Endothelial cell of umbilical vein (primary cell): ENCODE measurements around the gene MCCD1. TPM values are rescaled to one million over a fixed set of nuclear protein-coding genes. Genes with fewer than 3 reads are reported as not detected.

Source experiments
- BruUV-seq: library from RNA; stranded (reverse); fragments of 400-500 nt; replicated peaks from 2 replicates; lab custom pipeline; 2021; lab: Mats Ljungman, UMichigan
- CTCF ChIA-PET: fragments of 300-600, 350-600 bp; sonication (Branson Sonifier 250); formaldehyde crosslinking; loops from one replicate; lab custom pipeline; 2021; ENCODE audit warnings: antibody characterized with exemption, inconsistent platforms; lab: Charles Lee
- POLR2A ChIA-PET: fragments of 300-600, 350-600 bp; sonication (Branson Sonifier 250); formaldehyde crosslinking; loops from one replicate; lab custom pipeline; 2021; ENCODE audit warnings: antibody characterized with exemption, inconsistent platforms; lab: Charles Lee
- DNase-seq: peaks from one replicate; pipeline ENCODE4 v3.0.0-alpha.2; 2011; ENCODE audit warnings: low read depth, low spot score
- FAIRE-seq: peaks from 2 replicates; lab custom pipeline; 2011; peaks lifted over from hg19 to GRCh38; lab: Jason Lieb, UNC
- H2AFZ ChIP-seq: 2 replicates; pipeline ENCODE4 v1.6.0; 2012; ENCODE audit warnings: low read depth, low read length, control low read depth, inconsistent platforms
- H3K27ac ChIP-seq: 2 replicates; pipeline ENCODE4 v1.5.1; 2011; ENCODE audit warnings: low read depth, mild to moderate bottlenecking, control low read depth, low read length, moderate library complexity; ENCODE audit not compliant: insufficient read depth
- H3K27me3 ChIP-seq, 2 experiments: 2 replicates each; pipeline versions ENCODE4 v1.6.0 to v1.6.1; 2011; ENCODE audit warnings: low read length in 2 of 2, mixed read lengths in 1 of 2; ENCODE audit not compliant: control insufficient read depth in 2 of 2, insufficient read depth in 2 of 2
- H3K36me3 ChIP-seq, 2 experiments: 2 replicates in 1 of 2; 3 replicates in 1 of 2; pipeline ENCODE4 v1.5.1; 2011; ENCODE audit warnings: low read length in 2 of 2, mild to moderate bottlenecking in 1 of 2, moderate library complexity in 1 of 2; ENCODE audit not compliant: control insufficient read depth in 2 of 2, insufficient read depth in 2 of 2; ENCODE audit errors: extremely low read depth in 1 of 2
- H3K4me1 ChIP-seq: 3 replicates; pipeline ENCODE4 v1.5.1; 2011; ENCODE audit warnings: mild to moderate bottlenecking, low read length; ENCODE audit not compliant: control insufficient read depth, insufficient read depth; ENCODE audit errors: extremely low read depth
- H3K4me2 ChIP-seq: 2 replicates; pipeline ENCODE4 v1.6.1; 2011; ENCODE audit warnings: low read length, control low read depth, mixed read lengths; ENCODE audit not compliant: insufficient read depth
- H3K4me3 ChIP-seq, 3 experiments: fragments of 200-600 bp in 1 of 3; sonication (generic), shearing (Covaris generic) in 1 of 3; replicated peaks in 1 of 3; 2 replicates each; pipeline ENCODE4 v1.5.1; 2011 to 2016; ENCODE audit warnings: control low read depth in 3 of 3, low read length in 3 of 3, mild to moderate bottlenecking in 2 of 3, inconsistent platforms in 1 of 3, low read depth in 1 of 3, moderate library complexity in 1 of 3; ENCODE audit not compliant: insufficient read depth in 1 of 3
- H3K79me2 ChIP-seq: 2 replicates; pipeline ENCODE4 v1.6.0; 2012; ENCODE audit warnings: low read length, inconsistent platforms; ENCODE audit not compliant: control insufficient read depth, insufficient read depth
- H3K9ac ChIP-seq: replicated peaks from 2 replicates; pipeline ENCODE3; 2011; ENCODE audit warnings: low read length, control low read depth; ENCODE audit not compliant: insufficient read depth; ENCODE audit errors: extremely low read depth
- H3K9me1 ChIP-seq: replicated peaks from 3 replicates; pipeline ENCODE4 v1.6.0; 2011; ENCODE audit warnings: mild to moderate bottlenecking, low read length; ENCODE audit not compliant: control insufficient read depth, insufficient read depth; ENCODE audit errors: extremely low read depth
- H3K9me3 ChIP-seq: replicated peaks from 2 replicates; pipeline ENCODE4 v1.5.1; 2012; ENCODE audit warnings: low read length, inconsistent platforms; ENCODE audit not compliant: control insufficient read depth, insufficient read depth
- H4K20me1 ChIP-seq: replicated peaks from 2 replicates; pipeline ENCODE3; 2011; ENCODE audit warnings: mild to moderate bottlenecking, low read length; ENCODE audit not compliant: control insufficient read depth, insufficient read depth; ENCODE audit errors: extremely low read depth
- EZH2 ChIP-seq: IDR thresholded peaks from 2 replicates; pipeline ENCODE4 v1.6.1; 2012; ENCODE audit warnings: borderline replicate concordance, low read depth, mild to moderate bottlenecking, moderate library complexity, low read length, inconsistent platforms; ENCODE audit not compliant: severe bottlenecking
- FOS ChIP-seq: IDR thresholded peaks from 2 replicates; pipeline ENCODE4 v1.6.1; 2011; ENCODE audit warnings: mild to moderate bottlenecking, low read length, moderate library complexity, borderline replicate concordance; ENCODE audit not compliant: insufficient read depth
- GATA2 ChIP-seq: IDR thresholded peaks from 2 replicates; pipeline ENCODE4 v1.7.0; 2011; ENCODE audit warnings: low read depth, mild to moderate bottlenecking, moderate library complexity, mixed read lengths, low read length; ENCODE audit not compliant: insufficient read length, insufficient read depth
- JUN ChIP-seq: IDR thresholded peaks from 2 replicates; pipeline ENCODE4 v1.6.1; 2011; ENCODE audit warnings: borderline replicate concordance, low read depth; ENCODE audit not compliant: insufficient read length, insufficient read depth
- MYC ChIP-seq: IDR thresholded peaks from one replicate; pipeline ENCODE4 v1.6.1; 2011; ENCODE audit warnings: mild to moderate bottlenecking, low read depth, low read length
- POLR2A ChIP-seq: IDR thresholded peaks from 2 replicates; pipeline ENCODE4 v1.6.1; 2012; ENCODE audit warnings: low read depth, mild to moderate bottlenecking, control low read depth, low read length
- POLR2AphosphoS5 ChIP-seq: IDR thresholded peaks from 2 replicates; pipeline ENCODE4 v1.6.1; 2012; ENCODE audit warnings: low read depth, mild to moderate bottlenecking, control low read depth, low read length, moderate library complexity; ENCODE audit not compliant: insufficient read depth
- dilution Hi-C: fragments of 300-500 bp; cut with MboI; formaldehyde crosslinking; loops from one replicate; pipeline ENCODE4 v1.15.0; 2019; ENCODE audit warnings: low sequenced_read_pairs; ENCODE audit not compliant: extremely low pct_ligation_motif_present
- intact Hi-C: fragments of 100-400 bp; cut with micrococcal nuclease; formaldehyde crosslinking; loops from one replicate; pipeline ENCODE4 v1.10.0; 2022
- polyA plus RNA-seq, 4 experiments: library from polyadenylated mRNA; depleted of rRNA in 3 of 4; stranded (reverse) in 3 of 4; unstranded in 1 of 4; fragments of >200 nt; gene quantifications; 2 replicates each; pipeline versions ENCODE4 v1.2.1 to v1.2.3, GENCODE V29; 2011 to 2012; ENCODE audit warnings: missing spikeins in 1 of 4
- total RNA-seq: library from RNA; stranded (reverse); gene quantifications from 2 replicates; pipeline ENCODE4 v1.2.3, GENCODE V29; 2021
- TF ChIP-seq, protein P1 (sequence below), 2 donors: IDR thresholded peaks; 1 replicate in 1 of 2; 2 replicates in 1 of 2; pipeline ENCODE4 v1.5.1; 2011; ENCODE audit warnings: low read length in 2 of 2, mild to moderate bottlenecking in 2 of 2, moderate library complexity in 2 of 2, control low read depth in 1 of 2, inconsistent platforms in 1 of 2, low read depth in 1 of 2; ENCODE audit not compliant: insufficient read depth in 1 of 2; ENCODE audit errors: extremely low read depth in 1 of 2
- TF ChIP-seq, protein P2 (sequence below): IDR thresholded peaks from 2 replicates; pipeline ENCODE4 v1.6.1; 2011; ENCODE audit not compliant: insufficient read depth, insufficient read length

Gene MCCD1
- total and polyA plus RNA-seq, 2 donors (not counting 3 experiments of a cell fraction or from before 2014, with no cell fraction given), result not detected

DNA sequence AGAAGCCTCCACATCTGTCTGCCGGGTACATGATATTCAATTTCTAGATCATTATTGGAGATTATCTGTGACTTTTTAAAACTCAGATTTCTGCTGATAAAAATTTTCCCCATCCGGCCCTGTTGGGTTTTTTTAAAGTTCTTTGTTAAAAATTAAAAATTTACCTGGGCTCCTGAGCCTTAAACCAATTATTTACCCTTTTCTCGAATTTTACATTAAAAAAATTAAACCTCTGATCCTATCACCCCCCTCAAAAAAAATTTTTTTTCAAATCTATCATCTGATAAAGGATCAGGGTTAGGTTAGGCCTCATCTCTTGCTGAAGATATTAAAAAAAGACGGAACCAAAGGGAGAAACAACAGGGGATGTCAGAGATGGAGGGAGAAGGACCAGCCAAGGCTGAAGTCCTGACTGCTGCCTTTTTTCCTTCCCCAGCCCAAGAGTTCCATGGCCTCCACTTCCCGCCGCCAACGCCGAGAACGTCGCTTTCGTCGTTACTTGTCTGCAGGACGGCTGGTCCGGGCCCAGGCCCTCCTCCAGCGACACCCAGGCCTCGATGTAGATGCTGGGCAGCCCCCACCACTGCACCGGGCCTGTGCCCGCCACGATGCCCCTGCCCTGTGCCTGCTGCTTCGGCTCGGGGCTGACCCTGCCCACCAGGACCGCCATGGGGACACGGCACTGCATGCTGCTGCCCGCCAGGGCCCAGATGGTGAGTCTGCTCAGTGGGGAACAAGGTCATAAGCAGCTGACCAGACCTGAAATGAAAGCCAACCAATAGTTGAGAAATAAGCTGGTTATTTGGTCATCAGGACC, 19.2 kb downstream of the MCCD1 start:
- Histone ChIP-seq H3K79me2 (peaks cover 7% of the 10 kb centered on the region), H3K27ac (peak overlapping the region; percentile 87), H3K4me3 (peak overlapping the region; percentile 22 to 55 (median 34)), H3K36me3 (no peaks in the 10 kb centered on the region), H3K27me3 (no peaks in the 10 kb centered on the region), H3K4me2 (peak overlapping the region; percentile 87), H3K9ac (peak overlapping the region; percentile 96), H3K9me1 (no peaks in the 10 kb centered on the region), H4K20me1 (no peaks in the 10 kb centered on the region), H3K4me1 (peaks cover 17% of the 10 kb centered on the region), H3K9me3 (no peaks in the 10 kb centered on the region), H2AFZ (peak overlapping the region; percentile 34)
- DNase-seq, result no peak
- dilution Hi-C loops (no loop called here), intact Hi-C loops (loop anchor here (1.0 to 10.0 kb wide), 10 partner anchors 12 to 405 kb away; partner anchors contain the start of genes BAG6, CLIC1, HSPA1B and MICA)
- BruUV-seq, result TSS peak; percentile 64
- POLR2A ChIA-PET, result interaction anchor here (0.6 to 1.2 kb wide), 6 partner anchors 18 to 126 kb away, joined by 3 to 6 read pairs (median 4); no protein-coding TSS in a partner anchor
- no peak for FAIRE-seq
- TF ChIP-seq, protein P1, sequence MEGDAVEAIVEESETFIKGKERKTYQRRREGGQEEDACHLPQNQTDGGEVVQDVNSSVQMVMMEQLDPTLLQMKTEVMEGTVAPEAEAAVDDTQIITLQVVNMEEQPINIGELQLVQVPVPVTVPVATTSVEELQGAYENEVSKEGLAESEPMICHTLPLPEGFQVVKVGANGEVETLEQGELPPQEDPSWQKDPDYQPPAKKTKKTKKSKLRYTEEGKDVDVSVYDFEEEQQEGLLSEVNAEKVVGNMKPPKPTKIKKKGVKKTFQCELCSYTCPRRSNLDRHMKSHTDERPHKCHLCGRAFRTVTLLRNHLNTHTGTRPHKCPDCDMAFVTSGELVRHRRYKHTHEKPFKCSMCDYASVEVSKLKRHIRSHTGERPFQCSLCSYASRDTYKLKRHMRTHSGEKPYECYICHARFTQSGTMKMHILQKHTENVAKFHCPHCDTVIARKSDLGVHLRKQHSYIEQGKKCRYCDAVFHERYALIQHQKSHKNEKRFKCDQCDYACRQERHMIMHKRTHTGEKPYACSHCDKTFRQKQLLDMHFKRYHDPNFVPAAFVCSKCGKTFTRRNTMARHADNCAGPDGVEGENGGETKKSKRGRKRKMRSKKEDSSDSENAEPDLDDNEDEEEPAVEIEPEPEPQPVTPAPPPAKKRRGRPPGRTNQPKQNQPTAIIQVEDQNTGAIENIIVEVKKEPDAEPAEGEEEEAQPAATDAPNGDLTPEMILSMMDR (IDR thresholded peaks at IDR 0.05; ENCODE audit: extremely low read depth in 1 of 2, insufficient read depth in 1 of 2, low read depth in 1 of 2, low read length in 2 of 2), result no peak
- no peak for TF ChIP-seq JUN
- TF ChIP-seq GATA2, result peak; percentile 2
- TF ChIP-seq FOS, result no peak
- TF ChIP-seq EZH2, result no peak
- TF ChIP-seq, protein P2, sequence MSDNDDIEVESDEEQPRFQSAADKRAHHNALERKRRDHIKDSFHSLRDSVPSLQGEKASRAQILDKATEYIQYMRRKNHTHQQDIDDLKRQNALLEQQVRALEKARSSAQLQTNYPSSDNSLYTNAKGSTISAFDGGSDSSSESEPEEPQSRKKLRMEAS, result no peak
- no peak for TF ChIP-seq POLR2AphosphoS5
- TF ChIP-seq MYC, result no peak
- no peak for TF ChIP-seq POLR2A
- CTCF ChIA-PET, result interaction anchor here (0.7 to 31.0 kb wide), 8 partner anchors 8 to 569 kb away, joined by 3 to 1517 read pairs (median 4); partner anchors contain the start of genes C6orf47, LST1, LTB and NCR3
